WTC11 (cell line): ENCODE measurements around the gene THBS2. TPM values are rescaled to one million over a fixed set of nuclear protein-coding genes. Genes with fewer than 3 reads are reported as not detected.
A peak's percentile ranks its signal among the peaks of the same experiment; 100 is the strongest.

Source experiments
- ATAC-seq: fragments of 200-7000 bp; cut with Tn5 transposase; 2 replicates; pipeline ENCODE4 v1.10.0; 2021; ENCODE audit warnings: mild to moderate bottlenecking, moderate library complexity
- CTCF ChIA-PET: fragments of 300-600 bp; sonication (Branson Sonifier 250); formaldehyde crosslinking; loops from one replicate; lab custom pipeline; 2021; ENCODE audit warnings: antibody characterized with exemption; lab: Charles Lee
- POLR2A ChIA-PET: fragments of 350-600 bp; sonication (Branson Sonifier 250); formaldehyde crosslinking; loops from one replicate; lab custom pipeline; 2021; ENCODE audit warnings: antibody characterized with exemption; lab: Charles Lee
- DNase-seq: peaks from one replicate; pipeline ENCODE4 v3.0.0; 2021; ENCODE audit warnings: low spot score
- H3K27ac Mint-ChIP-seq: 2 replicates; pipeline ENCODE4 v1.8.0; 2021; ENCODE audit warnings: mixed read lengths
- H3K27me3 Mint-ChIP-seq: 2 replicates; pipeline ENCODE4 v1.8.0; 2021; ENCODE audit warnings: low read depth, mild to moderate bottlenecking, moderate library complexity, mixed read lengths
- H3K36me3 Mint-ChIP-seq: 2 replicates; pipeline ENCODE4 v1.8.0; 2021; ENCODE audit warnings: mixed read lengths
- H3K4me1 Mint-ChIP-seq: 2 replicates; pipeline ENCODE4 v1.8.0; 2022; ENCODE audit warnings: mixed read lengths
- H3K4me3 Mint-ChIP-seq: 2 replicates; pipeline ENCODE4 v1.8.0; 2021; ENCODE audit warnings: mild to moderate bottlenecking, moderate library complexity, mixed read lengths
- H3K9me3 Mint-ChIP-seq: 2 replicates; pipeline ENCODE4 v1.8.0; 2021; ENCODE audit warnings: mixed read lengths
- ATF3 ChIP-seq: sonication (generic); formaldehyde crosslinking; conservative IDR thresholded peaks from 2 replicates; pipeline ENCODE4 v1.8.1; 2022; ENCODE audit warnings: mild to moderate bottlenecking, missing genetic modification reagents
- CTCF ChIP-seq: fragments of 200-600 bp; IDR thresholded peaks from 2 replicates; pipeline ENCODE4 v1.8.0; 2022; ENCODE audit warnings: antibody characterized with exemption
- GRHL2 ChIP-seq: fragments of 250-450 bp; sonication (Bioruptor Pico); IDR thresholded peaks from 2 replicates; pipeline ENCODE4 v1.8.0; 2022; ENCODE audit warnings: mild to moderate bottlenecking, moderate library complexity; ENCODE audit not compliant: insufficient replicate concordance, severe bottlenecking
- HMGXB4 ChIP-seq: sonication (generic); formaldehyde crosslinking; IDR thresholded peaks from 2 replicates; pipeline ENCODE4 v1.8.1; 2023; ENCODE audit warnings: mild to moderate bottlenecking, moderate library complexity, missing genetic modification reagents
- KAT7 ChIP-seq: sonication (generic); formaldehyde crosslinking; IDR thresholded peaks from 2 replicates; pipeline ENCODE4 v1.8.1; 2023; ENCODE audit warnings: missing genetic modification reagents, mild to moderate bottlenecking, borderline replicate concordance
- MXD4 ChIP-seq: fragments of 250-450 bp; sonication (Bioruptor Pico); IDR thresholded peaks from 2 replicates; pipeline ENCODE4 v1.8.0; 2021; ENCODE audit warnings: mild to moderate bottlenecking, moderate library complexity, borderline replicate concordance
- SMAD4 ChIP-seq: sonication (generic); formaldehyde crosslinking; IDR thresholded peaks from 2 replicates; pipeline ENCODE4 v1.8.0; 2022; ENCODE audit warnings: mild to moderate bottlenecking, missing genetic modification reagents
- SP1 ChIP-seq: sonication (generic); formaldehyde crosslinking; conservative IDR thresholded peaks from 2 replicates; pipeline ENCODE4 v1.8.1; 2022; ENCODE audit warnings: missing genetic modification reagents
- TCF7 ChIP-seq: sonication (generic); formaldehyde crosslinking; IDR thresholded peaks from 2 replicates; pipeline ENCODE4 v1.8.0; 2022; ENCODE audit warnings: mild to moderate bottlenecking, low read depth, missing genetic modification reagents, moderate library complexity
- USF2 ChIP-seq: sonication (generic); formaldehyde crosslinking; IDR thresholded peaks from 2 replicates; pipeline ENCODE4 v1.8.1; 2023; ENCODE audit warnings: mild to moderate bottlenecking, missing genetic modification reagents, moderate library complexity
- ZNF263 ChIP-seq: sonication (generic); formaldehyde crosslinking; IDR thresholded peaks from 2 replicates; pipeline ENCODE4 v1.8.1; 2022; ENCODE audit warnings: low read depth, mild to moderate bottlenecking, moderate library complexity, missing genetic modification reagents
- ZNF532 ChIP-seq: fragments of 250-450 bp; sonication (Bioruptor Pico); IDR thresholded peaks from 2 replicates; pipeline ENCODE4 v1.9.0; 2021; ENCODE audit warnings: mild to moderate bottlenecking, borderline replicate concordance
- total RNA-seq: library from RNA; stranded (reverse); gene quantifications from 3 replicates; pipeline ENCODE4 v1.2.3, GENCODE V29; 2021
- TF ChIP-seq, protein P1 (sequence below): sonication (generic); formaldehyde crosslinking; IDR thresholded peaks from 2 replicates; pipeline ENCODE4 v1.8.1; 2023; ENCODE audit warnings: mild to moderate bottlenecking, missing genetic modification reagents
- TF ChIP-seq, protein P2 (sequence below): sonication (generic); formaldehyde crosslinking; IDR thresholded peaks from 2 replicates; pipeline ENCODE4 v1.8.0; 2022; ENCODE audit warnings: missing genetic modification reagents

THBS2 gene
- total RNA-seq, 1 experiment from 2014 or later, result 40.3 TPM

- no peak overlapping the region for H3K4me3 Mint-ChIP-seq
- peaks cover 7% of the 10 kb centered on the region for H3K4me1 Mint-ChIP-seq
- no peaks in the 10 kb centered on the region for H3K9me3 Mint-ChIP-seq
- POLR2A ChIA-PET, result no interaction called here
- CTCF ChIA-PET, result no interaction called here
- TF ChIP-seq ZNF263 (CRISPR knock-in tag) (peak; percentile 72), USF2 (CRISPR knock-in tag) (no peak)
- DNase-seq, result no peak
- H3K36me3 Mint-ChIP-seq, result no peaks in the 10 kb centered on the region
- no peaks in the 10 kb centered on the region for H3K27me3 Mint-ChIP-seq
- no peak overlapping the region for H3K27ac Mint-ChIP-seq
- no peak for ATAC-seq
Observed at GRCh38 chr6:169287675-169288074, 34.0 kb upstream of the THBS2 start.

- no peak overlapping the region for H3K27ac Mint-ChIP-seq
- peaks cover under 1% of the 10 kb centered on the region; the same call in 1 of the 2 replicates for H3K4me1 Mint-ChIP-seq
- ChIA-PET CTCF (no interaction called here), POLR2A (no interaction called here)
- ATAC-seq (no peak), DNase-seq (no peak)
- H3K4me3 Mint-ChIP-seq, result no peak overlapping the region
- no peaks in the 10 kb centered on the region for H3K27me3 Mint-ChIP-seq
- TF ChIP-seq GRHL2, result no peak
- no peak for TF ChIP-seq SMAD4 (CRISPR knock-in tag)
- TF ChIP-seq, protein P1, sequence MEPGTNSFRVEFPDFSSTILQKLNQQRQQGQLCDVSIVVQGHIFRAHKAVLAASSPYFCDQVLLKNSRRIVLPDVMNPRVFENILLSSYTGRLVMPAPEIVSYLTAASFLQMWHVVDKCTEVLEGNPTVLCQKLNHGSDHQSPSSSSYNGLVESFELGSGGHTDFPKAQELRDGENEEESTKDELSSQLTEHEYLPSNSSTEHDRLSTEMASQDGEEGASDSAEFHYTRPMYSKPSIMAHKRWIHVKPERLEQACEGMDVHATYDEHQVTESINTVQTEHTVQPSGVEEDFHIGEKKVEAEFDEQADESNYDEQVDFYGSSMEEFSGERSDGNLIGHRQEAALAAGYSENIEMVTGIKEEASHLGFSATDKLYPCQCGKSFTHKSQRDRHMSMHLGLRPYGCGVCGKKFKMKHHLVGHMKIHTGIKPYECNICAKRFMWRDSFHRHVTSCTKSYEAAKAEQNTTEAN, result no peak
- TF ChIP-seq SP1 (CRISPR knock-in tag), result no peak
- H3K36me3 Mint-ChIP-seq, result no peaks in the 10 kb centered on the region
- H3K9me3 Mint-ChIP-seq, result no peaks in the 10 kb centered on the region
Observed at GRCh38 chr6:169286961-169287360, 33.3 kb upstream of the THBS2 start.

- no peaks in the 10 kb centered on the region for H3K27me3 Mint-ChIP-seq
- ChIA-PET CTCF (no interaction called here), POLR2A (interaction anchor here (0.5 to 0.6 kb wide), 2 partner anchors 33 to 130 kb away, joined by 3 to 4 read pairs; no protein-coding TSS in a partner anchor)
- no peaks in the 10 kb centered on the region for H3K36me3 Mint-ChIP-seq
- ATAC-seq (no peak), DNase-seq (no peak)
- H3K4me1 Mint-ChIP-seq, result no peaks in the 10 kb centered on the region
- no peak overlapping the region for H3K4me3 Mint-ChIP-seq
- H3K9me3 Mint-ChIP-seq, result no peaks in the 10 kb centered on the region
- H3K27ac Mint-ChIP-seq, result no peak overlapping the region
- no peak for TF ChIP-seq KAT7 (CRISPR knock-in tag)
- no peak for TF ChIP-seq CTCF
- TF ChIP-seq, protein P1, result no peak
- TF ChIP-seq TCF7 (CRISPR knock-in tag), result no peak
- TF ChIP-seq, protein P2, sequence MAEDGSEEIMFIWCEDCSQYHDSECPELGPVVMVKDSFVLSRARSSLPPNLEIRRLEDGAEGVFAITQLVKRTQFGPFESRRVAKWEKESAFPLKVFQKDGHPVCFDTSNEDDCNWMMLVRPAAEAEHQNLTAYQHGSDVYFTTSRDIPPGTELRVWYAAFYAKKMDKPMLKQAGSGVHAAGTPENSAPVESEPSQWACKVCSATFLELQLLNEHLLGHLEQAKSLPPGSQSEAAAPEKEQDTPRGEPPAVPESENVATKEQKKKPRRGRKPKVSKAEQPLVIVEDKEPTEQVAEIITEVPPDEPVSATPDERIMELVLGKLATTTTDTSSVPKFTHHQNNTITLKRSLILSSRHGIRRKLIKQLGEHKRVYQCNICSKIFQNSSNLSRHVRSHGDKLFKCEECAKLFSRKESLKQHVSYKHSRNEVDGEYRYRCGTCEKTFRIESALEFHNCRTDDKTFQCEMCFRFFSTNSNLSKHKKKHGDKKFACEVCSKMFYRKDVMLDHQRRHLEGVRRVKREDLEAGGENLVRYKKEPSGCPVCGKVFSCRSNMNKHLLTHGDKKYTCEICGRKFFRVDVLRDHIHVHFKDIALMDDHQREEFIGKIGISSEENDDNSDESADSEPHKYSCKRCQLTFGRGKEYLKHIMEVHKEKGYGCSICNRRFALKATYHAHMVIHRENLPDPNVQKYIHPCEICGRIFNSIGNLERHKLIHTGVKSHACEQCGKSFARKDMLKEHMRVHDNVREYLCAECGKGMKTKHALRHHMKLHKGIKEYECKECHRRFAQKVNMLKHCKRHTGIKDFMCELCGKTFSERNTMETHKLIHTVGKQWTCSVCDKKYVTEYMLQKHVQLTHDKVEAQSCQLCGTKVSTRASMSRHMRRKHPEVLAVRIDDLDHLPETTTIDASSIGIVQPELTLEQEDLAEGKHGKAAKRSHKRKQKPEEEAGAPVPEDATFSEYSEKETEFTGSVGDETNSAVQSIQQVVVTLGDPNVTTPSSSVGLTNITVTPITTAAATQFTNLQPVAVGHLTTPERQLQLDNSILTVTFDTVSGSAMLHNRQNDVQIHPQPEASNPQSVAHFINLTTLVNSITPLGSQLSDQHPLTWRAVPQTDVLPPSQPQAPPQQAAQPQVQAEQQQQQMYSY (CRISPR knock-in tag), result no peak
- no peak for TF ChIP-seq MXD4
- TF ChIP-seq ZNF532 (CRISPR knock-in tag), result no peak
- no peak for TF ChIP-seq HMGXB4 (CRISPR knock-in tag)
- TF ChIP-seq ZNF263 (CRISPR knock-in tag), result no peak
- TF ChIP-seq ATF3 (CRISPR knock-in tag), result no peak
Observed at GRCh38 chr6:169285165-169285564, 31.5 kb upstream of the THBS2 start.
